WERI-Rb-1 (cell line): ENCODE data around the gene DDX41.

Source experiments
- DNase-seq: peaks from one replicate; pipeline ENCODE4 v3.0.0-alpha.2; 2020
- H3K27ac ChIP-seq: fragments of 250-450 bp; sonication (Bioruptor Pico); 2 replicates; pipeline ENCODE4 v1.5.1; 2020; ENCODE audit warnings: mild to moderate bottlenecking, moderate library complexity
- H3K27me3 ChIP-seq: fragments of 250-450 bp; sonication (Bioruptor Pico); 2 replicates; pipeline ENCODE4 v1.5.1; 2021; ENCODE audit warnings: mild to moderate bottlenecking, low read depth, moderate library complexity; ENCODE audit not compliant: insufficient read depth, severe bottlenecking
- H3K36me3 ChIP-seq: fragments of 250-450 bp; sonication (Bioruptor Pico); 2 replicates; pipeline ENCODE4 v1.5.1; 2020; ENCODE audit warnings: mild to moderate bottlenecking, moderate library complexity
- H3K4me3 ChIP-seq: 2 replicates; pipeline ENCODE4 v1.5.1; 2011; ENCODE audit warnings: low read depth, mild to moderate bottlenecking, control low read depth, low read length
- H3K9me3 ChIP-seq: fragments of 250-450 bp; sonication (Bioruptor Pico); 2 replicates; pipeline ENCODE4 v1.5.1; 2021; ENCODE audit warnings: mild to moderate bottlenecking, moderate library complexity; ENCODE audit not compliant: severe bottlenecking
- TF ChIP-seq, protein P1 (sequence below): IDR thresholded peaks from 2 replicates; pipeline ENCODE4 v1.5.1; 2011; ENCODE audit warnings: low read depth, mild to moderate bottlenecking, control low read depth, inconsistent platforms, low read length

DDX41 gene

DNA sequence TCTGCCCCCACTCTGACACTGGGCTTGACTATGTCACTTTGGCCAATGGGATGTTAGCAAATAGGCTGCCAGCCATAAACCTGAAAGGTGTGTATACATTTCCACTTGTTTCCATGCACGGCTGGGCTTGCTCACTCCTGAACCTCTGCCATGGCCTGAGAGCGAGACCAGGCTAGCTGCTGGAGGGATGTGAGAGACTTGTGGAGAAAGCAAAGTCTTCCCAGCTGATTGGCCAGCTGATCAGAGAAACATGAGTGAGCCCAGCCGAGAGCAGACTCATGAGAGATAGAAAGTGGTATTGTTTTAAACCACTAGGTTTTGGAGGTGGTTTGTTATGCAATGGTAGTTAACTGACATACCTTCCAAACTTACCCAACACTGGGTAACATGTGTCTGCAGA is 23.7 kb upstream of the DDX41 start:
- no peak for DNase-seq
- Histone ChIP-seq H3K4me3 (no peak overlapping the region), H3K27me3 (no peaks in the 10 kb centered on the region), H3K27ac (no peak overlapping the region), H3K36me3 (peaks cover 8% of the 10 kb centered on the region), H3K9me3 (no peaks in the 10 kb centered on the region)
- TF ChIP-seq, protein P1, sequence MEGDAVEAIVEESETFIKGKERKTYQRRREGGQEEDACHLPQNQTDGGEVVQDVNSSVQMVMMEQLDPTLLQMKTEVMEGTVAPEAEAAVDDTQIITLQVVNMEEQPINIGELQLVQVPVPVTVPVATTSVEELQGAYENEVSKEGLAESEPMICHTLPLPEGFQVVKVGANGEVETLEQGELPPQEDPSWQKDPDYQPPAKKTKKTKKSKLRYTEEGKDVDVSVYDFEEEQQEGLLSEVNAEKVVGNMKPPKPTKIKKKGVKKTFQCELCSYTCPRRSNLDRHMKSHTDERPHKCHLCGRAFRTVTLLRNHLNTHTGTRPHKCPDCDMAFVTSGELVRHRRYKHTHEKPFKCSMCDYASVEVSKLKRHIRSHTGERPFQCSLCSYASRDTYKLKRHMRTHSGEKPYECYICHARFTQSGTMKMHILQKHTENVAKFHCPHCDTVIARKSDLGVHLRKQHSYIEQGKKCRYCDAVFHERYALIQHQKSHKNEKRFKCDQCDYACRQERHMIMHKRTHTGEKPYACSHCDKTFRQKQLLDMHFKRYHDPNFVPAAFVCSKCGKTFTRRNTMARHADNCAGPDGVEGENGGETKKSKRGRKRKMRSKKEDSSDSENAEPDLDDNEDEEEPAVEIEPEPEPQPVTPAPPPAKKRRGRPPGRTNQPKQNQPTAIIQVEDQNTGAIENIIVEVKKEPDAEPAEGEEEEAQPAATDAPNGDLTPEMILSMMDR: no peak

DNA sequence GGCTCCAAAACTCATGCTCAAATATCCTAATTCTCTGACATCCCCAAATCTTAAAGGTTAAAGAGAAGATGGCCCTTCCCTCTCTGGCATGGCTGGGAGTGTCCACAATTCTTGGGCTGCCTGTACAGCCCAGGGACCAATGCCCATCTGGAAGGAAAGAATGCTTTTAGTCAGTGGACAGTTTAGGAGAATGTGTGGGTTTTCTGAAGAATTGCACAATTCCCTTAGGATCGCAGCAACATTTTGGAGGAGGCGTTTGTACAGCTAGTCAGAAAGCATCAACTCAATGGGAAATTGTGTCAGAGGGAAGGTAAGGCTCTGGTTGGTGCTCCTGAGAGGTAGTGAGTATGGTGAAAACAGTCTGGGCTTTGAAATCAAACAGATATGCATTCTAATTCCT is 22.6 kb upstream of the DDX41 start:
- no peak overlapping the region for H3K27ac ChIP-seq
- H3K9me3 ChIP-seq: no peaks in the 10 kb centered on the region
- TF ChIP-seq, protein P1: no peak
- peaks cover 8% of the 10 kb centered on the region for H3K36me3 ChIP-seq
- no peak overlapping the region for H3K4me3 ChIP-seq
- DNase-seq: no peak
- no peaks in the 10 kb centered on the region for H3K27me3 ChIP-seq

DNA sequence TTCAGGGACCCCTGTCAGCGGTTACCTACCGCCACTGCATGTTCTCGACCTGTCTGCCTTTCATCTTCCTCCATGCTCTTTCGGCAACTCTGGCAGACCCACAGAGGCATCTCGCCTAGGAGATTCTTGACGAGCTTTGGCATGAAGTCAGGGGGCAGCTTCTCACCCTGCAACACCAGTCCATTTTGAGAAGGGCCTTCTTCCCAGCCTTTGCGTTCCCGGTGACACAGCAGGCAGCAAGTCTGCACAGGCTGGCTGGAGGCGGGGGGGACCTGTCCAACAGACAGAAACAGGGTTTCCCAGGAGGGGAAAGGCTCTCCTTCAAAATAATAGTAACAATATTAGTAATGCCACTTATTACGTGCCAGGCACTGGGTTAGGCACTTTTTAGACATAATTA is 22.1 kb upstream of the DDX41 start:
- no peaks in the 10 kb centered on the region for H3K27me3 ChIP-seq
- peaks cover 8% of the 10 kb centered on the region for H3K36me3 ChIP-seq
- H3K27ac ChIP-seq: no peak overlapping the region
- DNase-seq: no peak
- H3K4me3 ChIP-seq: no peak overlapping the region
- H3K9me3 ChIP-seq: no peaks in the 10 kb centered on the region
- TF ChIP-seq, protein P1: no peak

DNA sequence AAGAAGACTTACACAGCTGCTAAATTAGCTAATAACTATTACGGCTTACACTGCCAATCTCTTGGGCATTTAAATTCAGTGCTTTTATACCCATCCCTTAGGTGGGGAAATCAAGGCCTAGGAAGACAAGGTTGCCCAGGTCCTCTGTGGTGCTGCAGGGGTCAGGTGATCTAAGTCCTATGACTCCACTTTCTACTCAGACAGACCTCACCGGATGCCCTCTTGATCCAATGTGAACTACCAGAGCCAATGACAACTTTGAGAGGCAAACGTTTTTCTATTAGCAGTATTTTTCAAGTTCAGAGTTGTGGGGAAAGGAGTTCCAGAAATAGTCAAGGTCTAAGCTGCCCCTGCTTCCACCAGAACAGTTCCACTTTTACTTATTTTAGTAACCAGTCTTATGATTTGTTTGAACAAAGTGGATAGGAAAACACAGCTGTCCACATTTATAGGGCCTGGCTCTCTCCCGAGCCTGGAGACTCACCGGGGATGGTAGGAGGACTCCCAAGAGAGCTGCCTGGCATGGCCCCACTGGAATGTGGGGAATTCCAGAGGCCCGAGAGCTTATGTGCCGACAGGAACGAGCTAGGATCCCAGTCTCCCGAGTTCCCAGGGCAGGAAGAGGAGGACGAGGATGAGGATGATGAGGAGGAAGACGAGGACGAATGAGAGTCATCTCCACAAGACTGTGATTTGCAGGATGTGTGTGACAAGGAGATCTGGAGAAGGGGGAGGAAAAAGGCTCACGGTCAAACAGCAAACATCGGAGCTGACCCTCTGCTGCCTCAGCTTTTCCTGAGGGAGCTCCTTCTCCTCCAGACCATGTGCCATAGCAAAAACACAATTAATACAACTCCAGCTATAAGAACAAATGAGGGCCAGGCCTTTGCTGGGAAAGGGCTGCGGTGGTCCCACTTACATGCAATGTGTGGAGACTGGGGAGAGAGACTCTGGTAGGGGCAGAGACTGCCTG is 20.9 kb upstream of the DDX41 start:
- no peaks in the 10 kb centered on the region for H3K9me3 ChIP-seq
- no peak overlapping the region for H3K4me3 ChIP-seq
- no peak for DNase-seq
- TF ChIP-seq, protein P1: no peak
- peaks cover 8% of the 10 kb centered on the region for H3K36me3 ChIP-seq
- no peaks in the 10 kb centered on the region for H3K27me3 ChIP-seq
- H3K27ac ChIP-seq: no peak overlapping the region

DNA sequence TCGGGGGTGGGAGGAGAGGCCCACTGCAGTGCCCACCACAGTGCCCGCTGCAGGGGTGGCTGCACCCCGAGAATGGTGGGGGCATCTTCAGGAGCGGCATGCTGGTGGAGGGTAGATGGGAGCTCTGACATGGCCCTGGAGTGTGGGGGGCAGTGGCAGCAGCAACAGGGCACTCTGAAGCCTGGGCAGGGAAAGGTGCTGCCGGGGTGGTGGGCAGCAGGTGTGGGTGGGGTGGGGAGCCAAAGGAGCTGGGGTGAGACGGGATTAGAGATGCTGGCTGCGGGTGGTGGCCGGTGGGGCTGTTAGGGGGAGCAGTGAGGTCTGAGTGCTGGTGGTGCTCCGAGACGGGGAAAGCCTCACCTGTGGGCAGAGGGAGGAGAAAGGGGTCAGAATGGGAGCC is 19.6 kb upstream of the DDX41 start:
- Histone ChIP-seq H3K27me3 (no peaks in the 10 kb centered on the region), H3K36me3 (peaks cover 3% of the 10 kb centered on the region), H3K4me3 (no peak overlapping the region), H3K9me3 (no peaks in the 10 kb centered on the region), H3K27ac (no peak overlapping the region)
- TF ChIP-seq, protein P1: no peak
- DNase-seq: no peak
